ENCODE data around the gene PSME2. TPM values are rescaled to one million over a fixed set of nuclear protein-coding genes. Genes with fewer than 3 reads are reported as not detected.

PSME2 gene
- total and polyA plus RNA-seq, 7 donors, result 26.2 to 485 (median 43.5) TPM

DNA sequence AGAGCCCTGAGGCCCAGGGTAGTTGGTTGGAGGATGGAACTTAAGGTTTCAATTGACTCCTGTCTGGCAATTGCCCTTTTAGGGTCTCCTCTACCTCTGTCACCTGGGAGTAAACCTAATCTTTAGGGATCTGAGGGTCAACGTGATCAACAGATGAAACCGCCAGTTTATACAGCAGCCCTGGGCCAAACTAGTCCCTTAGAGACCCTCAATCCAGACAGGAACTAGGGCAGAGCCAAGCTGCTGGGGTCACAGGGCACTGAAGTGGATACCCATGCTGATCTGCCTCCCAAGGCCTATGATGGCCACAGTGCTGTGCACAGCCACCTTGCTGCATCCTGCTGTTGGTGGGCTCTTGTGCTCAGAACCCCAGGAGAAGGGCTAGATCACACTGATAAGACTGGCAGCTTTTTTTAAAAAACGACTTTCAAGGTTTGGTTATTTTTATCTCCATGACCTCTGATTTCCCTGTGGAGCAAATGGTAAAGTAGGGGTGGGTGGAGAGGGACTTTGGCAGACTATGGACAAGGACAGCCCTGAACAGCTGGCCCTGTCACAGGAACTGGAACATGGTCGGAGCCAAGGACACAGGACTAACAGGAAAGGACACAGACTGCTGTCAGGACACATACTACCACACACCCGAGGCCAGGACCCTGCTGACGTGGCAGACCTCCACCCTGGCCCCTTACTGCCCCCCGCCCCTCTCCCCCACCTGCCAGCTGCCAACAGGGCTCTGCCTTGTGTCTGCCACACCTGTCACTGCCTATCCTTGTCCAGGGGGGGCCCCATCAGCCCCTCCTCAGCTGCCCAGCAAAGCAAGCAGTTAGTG lies 15.5 kb downstream of the PSME2 start:
- H3K27ac ChIP-seq, result peak overlapping the region in 2 of 4 donors; percentile 25 to 27
- DNase-seq, result no peak
- H3K27me3 ChIP-seq, result no peaks in the 10 kb centered on the region
- H3K4me3 ChIP-seq, result no peak overlapping the region
- H3K4me1 ChIP-seq, result peaks cover 0 to 7% (median 4%) of the 10 kb centered on the region in 4 donors
- WGBS, 2 donors, result 71 to 73% methylated on average over 7 of the region's 7 CpGs
- no peaks in the 10 kb centered on the region for H3K36me3 ChIP-seq
- intact Hi-C loops (cut with DNase I), result no loop called here
- H3K9me3 ChIP-seq, result no peaks in the 10 kb centered on the region
- TF ChIP-seq EP300 (IDR thresholded peaks at IDR 0.05) (no peak), POLR2A (IDR thresholded peaks at IDR 0.05) (no peak), POLR2AphosphoS5 (IDR thresholded peaks at IDR 0.05) (no peak)
- TF ChIP-seq, protein P1, sequence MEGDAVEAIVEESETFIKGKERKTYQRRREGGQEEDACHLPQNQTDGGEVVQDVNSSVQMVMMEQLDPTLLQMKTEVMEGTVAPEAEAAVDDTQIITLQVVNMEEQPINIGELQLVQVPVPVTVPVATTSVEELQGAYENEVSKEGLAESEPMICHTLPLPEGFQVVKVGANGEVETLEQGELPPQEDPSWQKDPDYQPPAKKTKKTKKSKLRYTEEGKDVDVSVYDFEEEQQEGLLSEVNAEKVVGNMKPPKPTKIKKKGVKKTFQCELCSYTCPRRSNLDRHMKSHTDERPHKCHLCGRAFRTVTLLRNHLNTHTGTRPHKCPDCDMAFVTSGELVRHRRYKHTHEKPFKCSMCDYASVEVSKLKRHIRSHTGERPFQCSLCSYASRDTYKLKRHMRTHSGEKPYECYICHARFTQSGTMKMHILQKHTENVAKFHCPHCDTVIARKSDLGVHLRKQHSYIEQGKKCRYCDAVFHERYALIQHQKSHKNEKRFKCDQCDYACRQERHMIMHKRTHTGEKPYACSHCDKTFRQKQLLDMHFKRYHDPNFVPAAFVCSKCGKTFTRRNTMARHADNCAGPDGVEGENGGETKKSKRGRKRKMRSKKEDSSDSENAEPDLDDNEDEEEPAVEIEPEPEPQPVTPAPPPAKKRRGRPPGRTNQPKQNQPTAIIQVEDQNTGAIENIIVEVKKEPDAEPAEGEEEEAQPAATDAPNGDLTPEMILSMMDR (IDR thresholded peaks at IDR 0.05), result no peak

DNA sequence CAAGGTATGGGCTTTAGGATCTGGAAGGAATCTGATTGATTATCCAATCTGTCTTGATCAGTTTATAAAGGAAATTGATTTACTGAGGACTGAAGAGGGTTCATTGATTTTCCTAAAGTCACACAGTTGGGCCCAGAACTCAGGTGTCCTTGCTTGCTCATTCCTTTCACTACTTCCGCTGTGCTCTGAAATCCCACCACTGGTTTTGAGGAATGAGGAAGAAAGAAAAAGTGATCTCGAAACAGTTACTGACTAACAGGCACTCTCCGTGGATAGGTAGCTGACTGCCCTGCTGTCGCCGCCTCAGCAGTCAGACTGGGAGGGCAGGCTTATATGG lies 16.1 kb downstream of the PSME2 start, which contains the start of gene FITM1:
Gene FITM1, plus strand, starts transcription at position 280 of the 337 bp plus-strand sequence. CDS start 905 bp downstream, outside the sequence.
- intact Hi-C loops (cut with DNase I), result no loop called here

DNA sequence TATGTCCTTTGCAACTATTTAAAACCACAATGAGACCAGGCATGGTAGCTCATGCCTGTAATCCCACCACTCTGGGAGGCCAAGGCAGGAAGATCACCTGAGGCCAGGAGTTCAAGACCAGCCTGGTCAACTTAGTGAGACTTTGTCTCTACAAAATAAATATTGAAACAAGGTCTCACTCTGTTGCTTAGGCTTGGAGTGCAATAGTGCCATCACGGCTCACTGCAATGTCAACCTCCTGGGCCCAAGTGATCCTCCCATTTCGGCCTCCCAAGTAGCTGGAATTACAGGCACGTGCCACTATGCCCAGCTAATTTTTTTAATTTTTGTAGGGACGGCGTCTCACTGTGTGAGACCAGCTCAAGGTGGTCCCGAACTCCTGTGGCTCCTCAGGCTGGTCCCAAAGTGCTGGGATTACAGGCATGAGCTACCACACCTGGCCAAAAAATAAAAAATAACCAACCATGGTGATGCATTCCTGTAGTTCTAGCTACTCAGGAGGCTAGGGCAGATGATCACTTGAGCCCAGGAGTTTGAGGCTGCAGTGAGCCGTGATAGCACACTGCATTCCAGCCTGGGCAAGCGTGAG lies 16.9 kb downstream of the PSME2 start:
- no peaks in the 10 kb centered on the region for H3K9me3 ChIP-seq
- no peaks in the 10 kb centered on the region for H3K4me1 ChIP-seq
- DNase-seq, result no peak
- no peak overlapping the region for H3K4me3 ChIP-seq
- intact Hi-C loops (cut with DNase I), result no loop called here
- H3K27me3 ChIP-seq, result no peaks in the 10 kb centered on the region
- no peak overlapping the region for H3K27ac ChIP-seq
- no peak for TF ChIP-seq EP300 (IDR thresholded peaks at IDR 0.05)
- no peak for TF ChIP-seq POLR2AphosphoS5 (IDR thresholded peaks at IDR 0.05)
- no peak for TF ChIP-seq POLR2A (IDR thresholded peaks at IDR 0.05)
- TF ChIP-seq, protein P1 (IDR thresholded peaks at IDR 0.05), result no peak
- H3K36me3 ChIP-seq, result peaks cover 0 to 2% (median 0%) of the 10 kb centered on the region in 4 donors
- 90 to 95% methylated on average over 8 of the region's 8 CpGs for WGBS, 2 donors

More for the DNA sequence above, 16.1 kb downstream of the PSME2 start, which contains the start of gene FITM1:
- no peaks in the 10 kb centered on the region for H3K36me3 ChIP-seq
- WGBS, 2 donors, result 93 to 94% methylated on average over 5 of the region's 5 CpGs
- H3K27me3 ChIP-seq, result no peaks in the 10 kb centered on the region
- no peaks in the 10 kb centered on the region for H3K9me3 ChIP-seq
- H3K4me3 ChIP-seq, result no peak within 1 kb of the TSS
- TF ChIP-seq EP300 (IDR thresholded peaks at IDR 0.05) (no peak), POLR2AphosphoS5 (IDR thresholded peaks at IDR 0.05) (no peak), POLR2A (IDR thresholded peaks at IDR 0.05) (no peak)
- TF ChIP-seq, protein P1 (IDR thresholded peaks at IDR 0.05), result no peak
- DNase-seq, result no peak
- peaks cover 0 to 2% (median 1%) of the 10 kb centered on the region in 4 donors for H3K4me1 ChIP-seq
- H3K27ac ChIP-seq, result peak within 1 kb of the TSS in 2 of 4 donors; percentile 25 to 27

DNA sequence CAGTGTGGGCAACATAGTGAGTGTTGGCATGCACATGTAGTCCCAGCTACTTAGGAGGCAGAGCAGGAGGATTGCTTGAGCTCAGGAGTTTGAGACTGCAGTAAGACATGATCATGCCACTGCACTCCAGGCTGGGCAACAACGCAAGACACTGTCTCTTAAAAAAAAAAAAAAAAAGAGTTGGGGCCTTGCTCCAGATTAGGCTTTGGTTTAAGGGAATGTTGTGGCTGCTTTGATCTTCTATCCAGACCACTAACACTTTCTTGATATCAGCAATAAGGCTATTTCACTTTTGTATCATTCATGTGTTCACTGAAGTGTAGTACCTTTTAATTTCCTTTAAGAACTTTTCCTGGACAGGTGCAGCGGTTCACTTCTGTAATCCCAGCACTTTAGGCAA lies 18.7 kb downstream of the PSME2 start:
- H3K4me1 ChIP-seq, result no peaks in the 10 kb centered on the region
- 79 to 90% methylated on average over 2 of the region's 2 CpGs for WGBS, 2 donors
- H3K9me3 ChIP-seq, result no peaks in the 10 kb centered on the region
- intact Hi-C loops (cut with DNase I), result no loop called here
- no peaks in the 10 kb centered on the region for H3K27me3 ChIP-seq
- H3K27ac ChIP-seq, result no peak overlapping the region
- H3K36me3 ChIP-seq, result peaks cover 6 to 19% (median 11%) of the 10 kb centered on the region in 4 donors
- no peak for DNase-seq
- no peak overlapping the region for H3K4me3 ChIP-seq
- TF ChIP-seq EP300 (IDR thresholded peaks at IDR 0.05) (no peak), POLR2AphosphoS5 (IDR thresholded peaks at IDR 0.05) (no peak), POLR2A (IDR thresholded peaks at IDR 0.05) (no peak)
- TF ChIP-seq, protein P1 (IDR thresholded peaks at IDR 0.05), result no peak
